Measurements from ENCODE around the gene GDF2.

DNA sequence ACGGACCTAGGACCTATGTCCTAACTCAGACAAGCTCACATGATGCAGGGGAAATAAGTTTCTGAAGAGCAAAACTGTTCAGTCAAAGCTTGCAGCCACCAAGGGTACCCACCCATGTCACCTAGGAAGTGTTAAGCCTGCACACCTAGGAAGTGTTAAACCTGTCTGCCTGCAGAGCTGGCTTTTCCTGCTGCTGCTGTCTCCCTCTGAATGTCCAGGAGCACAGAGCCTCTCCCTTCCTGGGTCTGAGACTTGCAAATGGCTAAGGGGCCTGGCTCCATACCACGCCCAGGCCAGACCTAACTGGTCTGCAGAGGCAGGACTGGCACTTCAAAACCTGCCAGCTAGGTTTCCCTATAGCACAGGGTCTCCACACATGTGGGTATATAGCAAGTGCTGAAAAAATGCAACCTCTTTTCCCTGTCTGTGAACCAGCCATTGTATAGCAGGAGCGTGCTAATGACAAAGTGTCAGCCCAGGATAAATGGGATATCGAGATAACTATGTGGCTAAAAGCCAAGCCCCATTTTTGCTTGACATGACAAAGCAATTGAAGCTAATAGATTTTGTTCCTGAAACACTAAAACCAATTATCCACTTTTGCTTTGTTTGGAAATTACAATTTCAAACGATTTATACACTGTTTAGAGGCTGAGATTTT, 1.5 kb downstream of the GDF2 start:
- no peak for TF ChIP-seq POLR2A (IDR thresholded peaks at IDR 0.05; ENCODE audit: low read length)
- TF ChIP-seq GATA1 (IDR thresholded peaks at IDR 0.05; ENCODE audit: low read depth, low read length): no peak
